HG02642 (cell line): ENCODE results near the gene SLC16A10.
"Not testable (repeated sequence)": the region's sequence is repeated elsewhere in the genome, so short reads cannot be mapped to it uniquely, and the experiment has no call there.

Experiments
- ATAC-seq: cut with Tn5 transposase; IDR thresholded peaks from one replicate; pipeline ENCODE4 v1.9.1; 2021; ENCODE audit warnings: mild to moderate bottlenecking; ENCODE audit not compliant: unreplicated experiment, poor library complexity

SLC16A10 gene

GRCh38 chr6:111087106-111087835 is at the start of gene SLC16A10:
Gene SLC16A10 (plus strand): TSS chr6:111087503. CDS start chr6:111087753, 250 bp downstream.
- peak; percentile 90 for ATAC-seq

GRCh38 chr6:111038534-111039252 is 48.6 kb upstream of the SLC16A10 start:
- peak; percentile 68 for ATAC-seq

GRCh38 chr6:111041917-111042316 is 45.4 kb upstream of the SLC16A10 start:
- no peak for ATAC-seq

GRCh38 chr6:111047244-111047643 is 40.1 kb upstream of the SLC16A10 start:
- no peak for ATAC-seq

- no peak for ATAC-seq
Measured at GRCh38 chr6:111050261-111051023, 36.9 kb upstream of the SLC16A10 start.

GRCh38 chr6:111052171-111052570 is 35.1 kb upstream of the SLC16A10 start:
- ATAC-seq = no peak

GRCh38 chr6:111057074-111057752 is 30.1 kb upstream of the SLC16A10 start:
- ATAC-seq = peak; percentile 53

- ATAC-seq = no peak
Measured at GRCh38 chr6:111061508-111061907, 25.8 kb upstream of the SLC16A10 start.

- ATAC-seq = not testable (repeated sequence)
Measured at GRCh38 chr6:111061985-111062384, 25.3 kb upstream of the SLC16A10 start.

GRCh38 chr6:111062860-111063259 is 24.4 kb upstream of the SLC16A10 start:
- ATAC-seq = not testable (repeated sequence)

- no peak for ATAC-seq
Measured at GRCh38 chr6:111068109-111068865, 19.0 kb upstream of the SLC16A10 start.

GRCh38 chr6:111068866-111069234 is 18.5 kb upstream of the SLC16A10 start:
- ATAC-seq = no peak

GRCh38 chr6:111069382-111070104 is 17.8 kb upstream of the SLC16A10 start:
- ATAC-seq = no peak

GRCh38 chr6:111070105-111071005 is 16.9 kb upstream of the SLC16A10 start:
- ATAC-seq = no peak

GRCh38 chr6:111072801-111073360 is 14.4 kb upstream of the SLC16A10 start:
- ATAC-seq = no peak

GRCh38 chr6:111074311-111074710 is 13.0 kb upstream of the SLC16A10 start:
- ATAC-seq = no peak

GRCh38 chr6:111076024-111076695 is 11.1 kb upstream of the SLC16A10 start:
- ATAC-seq = no peak
